ENCODE results near the gene USP7. TPM values are rescaled to one million over a fixed set of nuclear protein-coding genes. Genes with fewer than 3 reads are reported as not detected.
A peak's percentile ranks its signal among the peaks of the same experiment; 100 is the strongest.

Gene USP7
- total RNA-seq, 1 donor from 2014 or later: 96.9 TPM

DNA sequence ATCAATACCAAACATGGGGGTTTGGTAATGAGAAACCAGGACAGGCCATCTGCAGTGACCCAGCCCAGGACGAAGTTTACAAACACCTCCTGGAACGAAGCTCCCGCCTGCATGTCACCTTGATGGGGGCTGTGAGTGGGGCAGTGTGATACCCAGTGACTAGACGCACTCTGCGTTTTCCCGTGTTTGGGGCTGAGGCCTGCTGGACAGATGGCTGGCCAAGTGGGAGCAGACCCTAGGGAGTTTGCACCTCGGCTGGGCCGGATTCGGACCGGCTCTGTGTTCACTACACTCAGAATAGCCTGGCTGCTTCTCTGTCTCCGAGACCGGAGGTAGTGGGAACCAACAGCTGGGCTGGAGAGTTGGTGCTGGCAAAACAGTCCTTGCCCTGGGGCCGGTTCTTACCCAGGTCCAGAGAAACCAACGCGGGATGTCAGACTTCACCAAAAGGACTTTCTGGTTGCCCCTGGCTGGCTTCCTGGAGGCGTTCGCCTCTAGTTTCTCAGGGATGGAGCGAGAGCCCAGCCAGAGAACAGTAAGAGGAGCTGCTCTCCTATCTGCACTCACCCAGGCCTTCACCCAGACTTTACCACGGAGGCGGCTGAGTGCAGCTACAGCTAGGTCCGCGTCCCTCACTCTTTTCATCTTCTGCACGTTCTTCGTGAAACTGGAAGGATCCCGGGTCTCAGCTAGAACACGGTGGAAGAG is 115.3 kb downstream of the USP7 start:
- H4K20me1 ChIP-seq (ENCODE audit: insufficient read depth, low read length): peaks cover 85% of the 10 kb centered on the region
- H3K9me3 ChIP-seq (ENCODE audit: insufficient read depth, low read depth, low read length): no peaks in the 10 kb centered on the region
- no peaks in the 10 kb centered on the region for H3K27me3 Mint-ChIP-seq (ENCODE audit: low read depth, unreplicated experiment)
- no peak for TF ChIP-seq EZH2 (IDR thresholded peaks at IDR 0.05; ENCODE audit: insufficient read depth, low read length)
- TF ChIP-seq, protein P1, sequence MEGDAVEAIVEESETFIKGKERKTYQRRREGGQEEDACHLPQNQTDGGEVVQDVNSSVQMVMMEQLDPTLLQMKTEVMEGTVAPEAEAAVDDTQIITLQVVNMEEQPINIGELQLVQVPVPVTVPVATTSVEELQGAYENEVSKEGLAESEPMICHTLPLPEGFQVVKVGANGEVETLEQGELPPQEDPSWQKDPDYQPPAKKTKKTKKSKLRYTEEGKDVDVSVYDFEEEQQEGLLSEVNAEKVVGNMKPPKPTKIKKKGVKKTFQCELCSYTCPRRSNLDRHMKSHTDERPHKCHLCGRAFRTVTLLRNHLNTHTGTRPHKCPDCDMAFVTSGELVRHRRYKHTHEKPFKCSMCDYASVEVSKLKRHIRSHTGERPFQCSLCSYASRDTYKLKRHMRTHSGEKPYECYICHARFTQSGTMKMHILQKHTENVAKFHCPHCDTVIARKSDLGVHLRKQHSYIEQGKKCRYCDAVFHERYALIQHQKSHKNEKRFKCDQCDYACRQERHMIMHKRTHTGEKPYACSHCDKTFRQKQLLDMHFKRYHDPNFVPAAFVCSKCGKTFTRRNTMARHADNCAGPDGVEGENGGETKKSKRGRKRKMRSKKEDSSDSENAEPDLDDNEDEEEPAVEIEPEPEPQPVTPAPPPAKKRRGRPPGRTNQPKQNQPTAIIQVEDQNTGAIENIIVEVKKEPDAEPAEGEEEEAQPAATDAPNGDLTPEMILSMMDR (IDR thresholded peaks at IDR 0.05; ENCODE audit: insufficient read depth, low read depth, low read length): no peak
- no peaks in the 10 kb centered on the region for H3K9me3 Mint-ChIP-seq (ENCODE audit: unreplicated experiment)
- peaks cover 29% of the 10 kb centered on the region for H3K4me1 Mint-ChIP-seq (ENCODE audit: low read depth, unreplicated experiment)
- peak overlapping the region; percentile 67 for H3K4me2 ChIP-seq (ENCODE audit: low read length)
- peaks cover 33% of the 10 kb centered on the region for H3K4me1 ChIP-seq (ENCODE audit: insufficient read depth, low read length)
- H3K27ac Mint-ChIP-seq (ENCODE audit: unreplicated experiment): peak overlapping the region; percentile 95
- peak overlapping the region; percentile 65 for H3K27ac ChIP-seq (ENCODE audit: low read depth, low read length)
- H3K36me3 Mint-ChIP-seq (ENCODE audit: low read depth, unreplicated experiment): peaks cover 23% of the 10 kb centered on the region
- peaks cover 21% of the 10 kb centered on the region for H3K36me3 ChIP-seq (ENCODE audit: insufficient read depth, low read length)
- peaks cover 28% of the 10 kb centered on the region for H3K79me2 ChIP-seq (ENCODE audit: insufficient read depth, low read length)
- no peak overlapping the region for H2AFZ ChIP-seq (ENCODE audit: low read depth, low read length)
- peak overlapping the region; percentile 51 for H3K9ac ChIP-seq (ENCODE audit: low read length)
- DNase-seq (ENCODE audit: low read depth) (no peak), FAIRE-seq (no peak)
- no peaks in the 10 kb centered on the region for H3K27me3 ChIP-seq (ENCODE audit: insufficient read depth, low read length)
- H3K4me3 ChIP-seq (ENCODE audit: insufficient read depth, low read depth, low read length): no peak overlapping the region
- H3K4me3 Mint-ChIP-seq (ENCODE audit: unreplicated experiment): no peak overlapping the region

DNA sequence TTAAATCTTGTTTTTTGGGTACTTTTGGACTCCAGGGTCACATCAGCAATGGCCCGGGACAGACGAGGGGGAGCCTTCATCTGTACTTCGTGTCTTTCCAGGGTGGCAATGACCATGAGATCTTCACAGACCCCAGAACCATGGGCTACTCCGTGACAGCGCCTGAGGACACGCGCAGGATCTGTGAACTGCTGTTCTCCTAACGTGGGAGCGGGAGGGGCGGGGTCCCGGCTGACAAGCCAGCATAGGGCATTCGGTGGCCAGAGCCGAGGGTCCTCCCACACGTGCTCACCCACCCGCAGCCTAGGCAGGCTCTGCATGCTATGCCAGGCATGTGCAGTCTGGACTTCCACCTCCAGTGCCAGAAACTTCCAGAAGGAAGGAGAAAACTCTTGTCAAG is 116.1 kb downstream of the USP7 start:
- TF ChIP-seq, protein P1 (IDR thresholded peaks at IDR 0.05; ENCODE audit: insufficient read depth, low read depth, low read length): no peak
- TF ChIP-seq EZH2 (IDR thresholded peaks at IDR 0.05; ENCODE audit: insufficient read depth, low read length): no peak
- H3K4me3 ChIP-seq (ENCODE audit: insufficient read depth, low read depth, low read length): no peak overlapping the region
- H3K9me3 ChIP-seq (ENCODE audit: insufficient read depth, low read depth, low read length): no peaks in the 10 kb centered on the region
- no peaks in the 10 kb centered on the region for H3K9me3 Mint-ChIP-seq (ENCODE audit: unreplicated experiment)
- H3K4me1 Mint-ChIP-seq (ENCODE audit: low read depth, unreplicated experiment): peaks cover 24% of the 10 kb centered on the region
- H3K4me3 Mint-ChIP-seq (ENCODE audit: unreplicated experiment): no peak overlapping the region
- H3K4me1 ChIP-seq (ENCODE audit: insufficient read depth, low read length): peaks cover 31% of the 10 kb centered on the region
- peaks cover 33% of the 10 kb centered on the region for H3K79me2 ChIP-seq (ENCODE audit: insufficient read depth, low read length)
- no peak overlapping the region for H3K9ac ChIP-seq (ENCODE audit: low read length)
- no peak overlapping the region for H2AFZ ChIP-seq (ENCODE audit: low read depth, low read length)
- H3K27me3 ChIP-seq (ENCODE audit: insufficient read depth, low read length): no peaks in the 10 kb centered on the region
- DNase-seq (ENCODE audit: low read depth): no peak
- no peak overlapping the region for H3K4me2 ChIP-seq (ENCODE audit: low read length)
- H3K36me3 ChIP-seq (ENCODE audit: insufficient read depth, low read length): peaks cover 18% of the 10 kb centered on the region
- no peaks in the 10 kb centered on the region for H3K27me3 Mint-ChIP-seq (ENCODE audit: low read depth, unreplicated experiment)
- no peak overlapping the region for H3K27ac Mint-ChIP-seq (ENCODE audit: unreplicated experiment)
- peaks cover 22% of the 10 kb centered on the region for H3K36me3 Mint-ChIP-seq (ENCODE audit: low read depth, unreplicated experiment)
- peaks cover 80% of the 10 kb centered on the region for H4K20me1 ChIP-seq (ENCODE audit: insufficient read depth, low read length)
- no peak for FAIRE-seq
- H3K27ac ChIP-seq (ENCODE audit: low read depth, low read length): no peak overlapping the region

DNA sequence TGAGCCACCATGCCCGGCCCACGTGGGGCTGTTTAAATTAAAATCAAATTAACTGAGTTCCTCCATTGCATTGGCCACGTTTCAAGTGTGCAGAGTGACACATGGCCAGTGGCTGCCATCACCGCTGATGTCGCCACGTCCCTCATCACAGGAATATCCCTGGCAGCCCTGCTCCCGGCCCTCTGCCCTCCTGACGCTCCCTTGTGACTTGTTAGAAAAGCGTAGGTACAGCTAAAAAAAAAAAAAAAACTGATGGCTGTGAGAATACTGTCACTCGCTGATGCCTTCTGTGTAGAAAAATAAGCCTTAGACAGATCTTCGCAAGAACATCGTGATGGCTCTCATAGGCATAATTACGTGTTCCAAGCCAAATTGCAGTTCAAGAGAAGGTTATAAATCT is 116.6 kb downstream of the USP7 start:
- H4K20me1 ChIP-seq (ENCODE audit: insufficient read depth, low read length): peaks cover 78% of the 10 kb centered on the region
- H3K4me3 Mint-ChIP-seq (ENCODE audit: unreplicated experiment): no peak overlapping the region
- no peak overlapping the region for H2AFZ ChIP-seq (ENCODE audit: low read depth, low read length)
- H3K4me3 ChIP-seq (ENCODE audit: insufficient read depth, low read depth, low read length): no peak overlapping the region
- peaks cover 28% of the 10 kb centered on the region for H3K4me1 ChIP-seq (ENCODE audit: insufficient read depth, low read length)
- H3K9ac ChIP-seq (ENCODE audit: low read length): no peak overlapping the region
- no peak for DNase-seq (ENCODE audit: low read depth)
- H3K9me3 ChIP-seq (ENCODE audit: insufficient read depth, low read depth, low read length): no peaks in the 10 kb centered on the region
- peaks cover 36% of the 10 kb centered on the region for H3K79me2 ChIP-seq (ENCODE audit: insufficient read depth, low read length)
- peaks cover 24% of the 10 kb centered on the region for H3K36me3 Mint-ChIP-seq (ENCODE audit: low read depth, unreplicated experiment)
- no peaks in the 10 kb centered on the region for H3K27me3 ChIP-seq (ENCODE audit: insufficient read depth, low read length)
- no peak overlapping the region for H3K27ac ChIP-seq (ENCODE audit: low read depth, low read length)
- H3K4me1 Mint-ChIP-seq (ENCODE audit: low read depth, unreplicated experiment): peaks cover 24% of the 10 kb centered on the region
- H3K27ac Mint-ChIP-seq (ENCODE audit: unreplicated experiment): no peak overlapping the region
- TF ChIP-seq EZH2 (IDR thresholded peaks at IDR 0.05; ENCODE audit: insufficient read depth, low read length): no peak
- TF ChIP-seq, protein P1 (IDR thresholded peaks at IDR 0.05; ENCODE audit: insufficient read depth, low read depth, low read length): no peak
- no peak overlapping the region for H3K4me2 ChIP-seq (ENCODE audit: low read length)
- H3K27me3 Mint-ChIP-seq (ENCODE audit: low read depth, unreplicated experiment): no peaks in the 10 kb centered on the region
- FAIRE-seq: no peak
- no peaks in the 10 kb centered on the region for H3K9me3 Mint-ChIP-seq (ENCODE audit: unreplicated experiment)
- peaks cover 16% of the 10 kb centered on the region for H3K36me3 ChIP-seq (ENCODE audit: insufficient read depth, low read length)

Measured in astrocyte (in vitro differentiated cells and primary cell).